Calu3 (cell line): ENCODE data around the gene STAB2. TPM values are rescaled to one million over a fixed set of nuclear protein-coding genes. Genes with fewer than 3 reads are reported as not detected.

Experiments used
- BruUV-seq: library from RNA; stranded (reverse); fragments of 400-500 nt; replicated peaks from 2 replicates; lab custom pipeline; 2021; lab: Mats Ljungman, UMichigan
- CTCF ChIA-PET: fragments of 300-600 bp; sonication (Branson Sonifier 250); formaldehyde crosslinking; loops from one replicate; lab custom pipeline; 2022; ENCODE audit warnings: antibody characterized with exemption; lab: Charles Lee
- DNase-seq: peaks from one replicate; pipeline ENCODE4 v3.0.0; 2022
- H3K27ac Mint-ChIP-seq: one replicate; pipeline ENCODE4 v1.8.0; 2022; ENCODE audit warnings: mixed read lengths; ENCODE audit not compliant: unreplicated experiment
- H3K27me3 Mint-ChIP-seq: one replicate; pipeline ENCODE4 v1.8.0; 2022; ENCODE audit warnings: mixed read lengths; ENCODE audit not compliant: unreplicated experiment
- H3K36me3 Mint-ChIP-seq: one replicate; pipeline ENCODE4 v1.8.0; 2022; ENCODE audit warnings: mild to moderate bottlenecking, moderate library complexity, mixed read lengths; ENCODE audit not compliant: insufficient read depth, unreplicated experiment
- H3K4me1 Mint-ChIP-seq: one replicate; pipeline ENCODE4 v1.8.0; 2022; ENCODE audit warnings: mild to moderate bottlenecking, low read depth, mixed read lengths; ENCODE audit not compliant: unreplicated experiment
- H3K4me3 Mint-ChIP-seq: one replicate; pipeline ENCODE4 v1.8.0; 2022; ENCODE audit warnings: mild to moderate bottlenecking, low read depth, moderate library complexity, mixed read lengths; ENCODE audit not compliant: unreplicated experiment
- H3K9me3 Mint-ChIP-seq: one replicate; pipeline ENCODE4 v1.8.0; 2022; ENCODE audit warnings: low read depth, mixed read lengths; ENCODE audit not compliant: unreplicated experiment
- intact Hi-C: fragments of 100-400 bp; cut with micrococcal nuclease; formaldehyde crosslinking; loops from one replicate; pipeline ENCODE4 v1.10.0; 2022; ENCODE audit not compliant: unreplicated experiment
- total RNA-seq: library from RNA; stranded (reverse); gene quantifications from 2 replicates; pipeline ENCODE4 v1.2.3, GENCODE V29; 2022
- TF ChIP-seq, protein P1 (sequence below): fragments of 200-600 bp; IDR thresholded peaks from one replicate; pipeline ENCODE4 v1.8.0; 2022; ENCODE audit warnings: antibody characterized with exemption; ENCODE audit not compliant: unreplicated experiment

The STAB2 gene
- total RNA-seq, 1 experiment from 2014 or later: not detected

DNA sequence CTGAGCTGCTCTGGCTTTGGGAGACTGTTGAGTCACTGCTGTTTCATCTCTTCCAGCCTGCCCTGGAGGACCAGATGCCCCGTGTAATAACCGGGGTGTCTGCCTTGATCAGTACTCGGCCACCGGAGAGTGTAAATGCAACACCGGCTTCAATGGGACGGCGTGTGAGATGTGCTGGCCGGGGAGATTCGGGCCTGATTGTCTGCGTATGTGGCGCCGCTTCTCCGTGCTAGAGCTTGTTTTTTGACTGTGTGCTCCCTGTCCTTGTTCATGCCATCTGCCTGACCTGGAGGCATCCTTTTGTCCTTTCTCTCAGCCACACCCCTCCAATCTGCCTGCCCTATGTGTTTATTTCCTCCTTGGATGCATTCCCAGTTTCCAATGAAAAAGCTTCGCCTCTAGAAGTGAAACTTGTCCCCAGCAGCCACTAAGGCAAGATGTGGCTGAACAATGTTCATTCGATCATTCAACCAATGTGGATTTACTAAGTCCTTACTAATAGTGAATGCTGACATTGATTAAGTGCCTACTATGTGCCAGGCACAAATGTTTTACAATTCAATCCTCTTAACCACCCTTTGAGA is 155.4 kb downstream of the STAB2 start:
- intact Hi-C loops: no loop called here
- Mint-ChIP-seq H3K9me3 (no peaks in the 10 kb centered on the region), H3K27ac (peak overlapping the region; percentile 43), H3K27me3 (peaks cover 16% of the 10 kb centered on the region), H3K36me3 (peaks cover 6% of the 10 kb centered on the region), H3K4me3 (no peak overlapping the region), H3K4me1 (peaks cover 10% of the 10 kb centered on the region)
- BruUV-seq: no TSS peak
- CTCF ChIA-PET: no interaction called here
- peak; percentile 28 for DNase-seq
- TF ChIP-seq, protein P1, sequence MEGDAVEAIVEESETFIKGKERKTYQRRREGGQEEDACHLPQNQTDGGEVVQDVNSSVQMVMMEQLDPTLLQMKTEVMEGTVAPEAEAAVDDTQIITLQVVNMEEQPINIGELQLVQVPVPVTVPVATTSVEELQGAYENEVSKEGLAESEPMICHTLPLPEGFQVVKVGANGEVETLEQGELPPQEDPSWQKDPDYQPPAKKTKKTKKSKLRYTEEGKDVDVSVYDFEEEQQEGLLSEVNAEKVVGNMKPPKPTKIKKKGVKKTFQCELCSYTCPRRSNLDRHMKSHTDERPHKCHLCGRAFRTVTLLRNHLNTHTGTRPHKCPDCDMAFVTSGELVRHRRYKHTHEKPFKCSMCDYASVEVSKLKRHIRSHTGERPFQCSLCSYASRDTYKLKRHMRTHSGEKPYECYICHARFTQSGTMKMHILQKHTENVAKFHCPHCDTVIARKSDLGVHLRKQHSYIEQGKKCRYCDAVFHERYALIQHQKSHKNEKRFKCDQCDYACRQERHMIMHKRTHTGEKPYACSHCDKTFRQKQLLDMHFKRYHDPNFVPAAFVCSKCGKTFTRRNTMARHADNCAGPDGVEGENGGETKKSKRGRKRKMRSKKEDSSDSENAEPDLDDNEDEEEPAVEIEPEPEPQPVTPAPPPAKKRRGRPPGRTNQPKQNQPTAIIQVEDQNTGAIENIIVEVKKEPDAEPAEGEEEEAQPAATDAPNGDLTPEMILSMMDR: no peak

GRCh38 chr12:103743788-103744187 is 156.7 kb downstream of the STAB2 start:
- Mint-ChIP-seq H3K27me3 (peaks cover 9% of the 10 kb centered on the region), H3K27ac (peak overlapping the region; percentile 1), H3K36me3 (peaks cover 6% of the 10 kb centered on the region), H3K4me1 (peaks cover 23% of the 10 kb centered on the region), H3K4me3 (no peak overlapping the region), H3K9me3 (no peaks in the 10 kb centered on the region)
- intact Hi-C loops: no loop called here
- TF ChIP-seq, protein P1: no peak
- no TSS peak for BruUV-seq
- no peak for DNase-seq
- CTCF ChIA-PET: interaction anchor here (0.7 kb wide), 1 partner anchor 91 kb away, joined by 4 read pairs; no protein-coding TSS in a partner anchor

DNA sequence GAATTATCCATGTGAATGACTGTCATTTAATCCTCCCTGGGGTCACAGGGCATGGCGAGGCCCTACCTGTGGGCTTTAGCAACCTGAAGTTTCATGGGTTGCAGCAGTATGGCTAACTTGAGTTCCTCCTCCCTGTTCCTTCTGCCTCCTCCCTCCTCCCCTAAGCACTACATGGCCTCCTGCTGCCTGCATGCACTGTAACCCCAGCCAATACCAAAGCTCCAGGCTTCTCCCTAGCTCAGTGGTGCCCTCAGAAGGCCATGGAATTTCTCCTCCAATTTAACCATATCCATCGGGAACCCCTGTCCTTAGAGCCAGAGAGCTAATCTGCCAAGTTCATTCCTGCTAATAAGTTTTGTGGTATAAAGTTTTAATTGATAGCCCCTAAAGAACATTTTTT is 158.9 kb downstream of the STAB2 start:
- CTCF ChIA-PET: no interaction called here
- intact Hi-C loops: no loop called here
- H3K9me3 Mint-ChIP-seq: no peaks in the 10 kb centered on the region
- no TSS peak for BruUV-seq
- no peak overlapping the region for H3K4me3 Mint-ChIP-seq
- TF ChIP-seq, protein P1: no peak
- H3K27me3 Mint-ChIP-seq: peaks cover 9% of the 10 kb centered on the region
- no peak overlapping the region for H3K27ac Mint-ChIP-seq
- no peak for DNase-seq
- H3K4me1 Mint-ChIP-seq: peaks cover 24% of the 10 kb centered on the region
- H3K36me3 Mint-ChIP-seq: peaks cover 6% of the 10 kb centered on the region

DNA sequence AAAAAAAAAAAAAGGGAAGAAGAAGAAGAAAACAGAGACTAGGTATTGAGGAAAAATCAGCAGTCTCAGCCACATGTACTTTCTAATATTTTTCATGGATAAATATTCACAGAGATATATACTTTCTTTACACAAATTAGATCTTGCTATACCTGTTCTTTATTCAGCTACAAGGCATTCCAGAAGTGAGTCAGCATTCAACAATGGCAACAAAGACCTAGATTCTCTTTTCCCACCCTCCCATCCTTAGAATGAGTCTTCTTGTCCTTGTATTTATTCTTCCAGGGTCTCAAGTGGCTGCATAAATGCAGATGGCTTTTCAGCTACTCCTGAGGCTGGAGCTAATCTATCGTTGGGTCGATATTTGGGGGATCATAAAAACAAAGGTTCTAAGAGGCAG is 160.9 kb downstream of the STAB2 start:
- Mint-ChIP-seq H3K36me3 (no peaks in the 10 kb centered on the region), H3K4me1 (peaks cover 15% of the 10 kb centered on the region), H3K27me3 (no peaks in the 10 kb centered on the region), H3K27ac (no peak overlapping the region), H3K4me3 (no peak overlapping the region), H3K9me3 (no peaks in the 10 kb centered on the region)
- BruUV-seq: no TSS peak
- CTCF ChIA-PET: interaction anchor here (0.7 to 1.3 kb wide), 3 partner anchors 39 to 173 kb away, joined by 3 read pairs; no protein-coding TSS in a partner anchor
- TF ChIP-seq, protein P1: no peak
- intact Hi-C loops: no loop called here
- no peak for DNase-seq
